GM18867 (cell line): ENCODE results near the gene CIDEC.

Experiments
- ATAC-seq: cut with Tn5 transposase; IDR thresholded peaks from one replicate; pipeline ENCODE4 v1.9.1; 2021; ENCODE audit warnings: mild to moderate bottlenecking, moderate library complexity; ENCODE audit not compliant: unreplicated experiment

Gene CIDEC

GRCh38 chr3:9879830-9880549 lies at the start of gene CIDEC:
Gene CIDEC, minus strand, starts transcription at chr3:9880253. Its CDS starts 1,767 bp downstream, at chr3:9878486.
- ATAC-seq, result no peak

GRCh38 chr3:9928158-9928557 lies 48.1 kb upstream of the CIDEC start:
- no peak for ATAC-seq

- ATAC-seq, result no peak
These were observed 38.4 kb upstream of the CIDEC start for GRCh38 chr3:9918261-9919038.

- no peak for ATAC-seq
These were observed 37.8 kb upstream of the CIDEC start for GRCh38 chr3:9917820-9918219.

- ATAC-seq, result no peak
These were observed 37.0 kb upstream of the CIDEC start, which contains the start of gene IL17RC for GRCh38 chr3:9916734-9917680. Gene IL17RC, plus strand, starts transcription at chr3:9917098. Its CDS starts 218 bp downstream, at chr3:9917316.

- no peak for ATAC-seq
These were observed 36.3 kb upstream of the CIDEC start for GRCh38 chr3:9916346-9916733.

GRCh38 chr3:9915254-9916141 lies 35.4 kb upstream of the CIDEC start:
- ATAC-seq, result no peak

GRCh38 chr3:9914559-9915253 lies 34.7 kb upstream of the CIDEC start:
- ATAC-seq, result no peak

GRCh38 chr3:9914011-9914410 lies 34.0 kb upstream of the CIDEC start:
- ATAC-seq, result no peak

- ATAC-seq, result no peak
These were observed 33.5 kb upstream of the CIDEC start for GRCh38 chr3:9913601-9914000.

GRCh38 chr3:9912294-9912935 lies 32.4 kb upstream of the CIDEC start:
- no peak for ATAC-seq

- ATAC-seq, result no peak
These were observed 31.8 kb upstream of the CIDEC start for GRCh38 chr3:9911863-9912262.

- no peak for ATAC-seq
These were observed 29.4 kb upstream of the CIDEC start for GRCh38 chr3:9909221-9910013.

GRCh38 chr3:9908286-9908685 lies 28.2 kb upstream of the CIDEC start:
- ATAC-seq, result no peak

GRCh38 chr3:9906480-9906879 lies 26.4 kb upstream of the CIDEC start:
- ATAC-seq, result no peak

- no peak for ATAC-seq
These were observed 23.9 kb upstream of the CIDEC start for GRCh38 chr3:9903904-9904303.

GRCh38 chr3:9903238-9903624 lies 23.2 kb upstream of the CIDEC start:
- no peak for ATAC-seq
